Keratinocyte (primary cell): ENCODE results near the gene TBC1D12. TPM values are rescaled to one million over a fixed set of nuclear protein-coding genes. Genes with fewer than 3 reads are reported as not detected.
"Not testable (repeated sequence)": the region's sequence is repeated elsewhere in the genome, so short reads cannot be mapped to it uniquely, and the experiment has no call there.

Experiments
- DNase-seq: peaks from one replicate; pipeline ENCODE4 v3.0.0-alpha.2; 2011; ENCODE audit warnings: low read depth, missing footprints, low spot score
- FAIRE-seq: peaks from 2 replicates; lab custom pipeline; 2011; peaks lifted over from hg19 to GRCh38; lab: Jason Lieb, UNC
- H2AFZ ChIP-seq: 2 replicates; pipeline ENCODE4 v1.6.0; 2012; ENCODE audit warnings: low read length, control low read depth, inconsistent platforms; ENCODE audit not compliant: control insufficient read depth
- H3K27ac ChIP-seq: 2 replicates; pipeline ENCODE4 v1.5.1; 2011; ENCODE audit warnings: low read length; ENCODE audit not compliant: control insufficient read depth, insufficient read depth
- H3K27me3 ChIP-seq: 3 replicates; pipeline ENCODE4 v1.6.0; 2011; ENCODE audit warnings: low read length; ENCODE audit not compliant: control insufficient read depth, insufficient read depth; ENCODE audit errors: extremely low read depth
- H3K36me3 ChIP-seq, 2 experiments: 2 replicates in 1 of 2; 3 replicates in 1 of 2; pipeline ENCODE4 v1.5.1; 2011; ENCODE audit warnings: low read length in 2 of 2, mild to moderate bottlenecking in 1 of 2; ENCODE audit not compliant: control insufficient read depth in 2 of 2, insufficient read depth in 2 of 2; ENCODE audit errors: extremely low read depth in 1 of 2
- H3K4me1 ChIP-seq: 3 replicates; pipeline ENCODE4 v1.5.1; 2011; ENCODE audit warnings: low read length; ENCODE audit not compliant: control insufficient read depth, insufficient read depth; ENCODE audit errors: extremely low read depth
- H3K4me2 ChIP-seq: 3 replicates; pipeline ENCODE4 v1.6.0; 2011; ENCODE audit warnings: low read depth, low read length; ENCODE audit not compliant: control insufficient read depth, insufficient read depth; ENCODE audit errors: extremely low read depth
- H3K4me3 ChIP-seq, 3 experiments: fragments of 200-600 bp in 1 of 3; sonication (generic) in 1 of 3; 2 replicates in 2 of 3; 3 replicates in 1 of 3; pipeline ENCODE4 v1.5.1; 2011 to 2016; ENCODE audit warnings: low read length in 3 of 3, mild to moderate bottlenecking in 3 of 3, control low read depth in 2 of 3, inconsistent platforms in 1 of 3, low read depth in 1 of 3, mixed read lengths in 1 of 3, mixed run types in 1 of 3, moderate library complexity in 1 of 3; ENCODE audit not compliant: control insufficient read depth in 2 of 3, insufficient read depth in 2 of 3; ENCODE audit errors: extremely low read depth in 1 of 3
- H3K79me2 ChIP-seq: 2 replicates; pipeline ENCODE4 v1.6.0; 2012; ENCODE audit warnings: low read length; ENCODE audit not compliant: control insufficient read depth, insufficient read depth
- H3K9ac ChIP-seq: 3 replicates; pipeline ENCODE4 v1.6.0; 2011; ENCODE audit warnings: low read length; ENCODE audit not compliant: control insufficient read depth, insufficient read depth; ENCODE audit errors: extremely low read depth
- H3K9me1 ChIP-seq: 3 replicates; pipeline ENCODE4 v1.6.0; 2011; ENCODE audit warnings: low read length; ENCODE audit not compliant: control insufficient read depth, insufficient read depth; ENCODE audit errors: extremely low read depth
- H3K9me3 ChIP-seq: 2 replicates; pipeline ENCODE4 v1.5.1; 2012; ENCODE audit warnings: low read depth, low read length; ENCODE audit not compliant: control insufficient read depth
- H4K20me1 ChIP-seq: 3 replicates; pipeline ENCODE4 v1.6.0; 2011; ENCODE audit warnings: low read length; ENCODE audit not compliant: control insufficient read depth, insufficient read depth; ENCODE audit errors: extremely low read depth
- CTCF ChIP-seq, 3 experiments: IDR thresholded peaks in 1 of 3; conservative IDR thresholded peaks in 1 of 3; optimal IDR thresholded peaks in 1 of 3; 2 replicates in 2 of 3; 3 replicates in 1 of 3; pipeline versions ENCODE3 to v1.5.1; 2011; ENCODE audit warnings: low read length in 3 of 3, mild to moderate bottlenecking in 3 of 3, moderate library complexity in 2 of 3, control low read depth in 1 of 3, inconsistent platforms in 1 of 3; ENCODE audit not compliant: insufficient read depth in 2 of 3; ENCODE audit errors: extremely low read depth in 1 of 3
- EZH2 ChIP-seq: IDR thresholded peaks from one replicate; pipeline ENCODE4 v1.6.1; 2012; ENCODE audit warnings: inconsistent platforms, mild to moderate bottlenecking, low read length, moderate library complexity
- dilution Hi-C: fragments of 300-500 bp; cut with MboI; formaldehyde crosslinking; loops from one replicate; pipeline ENCODE4 v1.7.0; 2020; ENCODE audit warnings: low sequenced_read_pairs; ENCODE audit not compliant: extremely low pct_ligation_motif_present
- polyA plus RNA-seq, 5 experiments: library from polyadenylated mRNA; depleted of rRNA in 3 of 5; stranded (reverse) in 3 of 5; stranded (forward) in 1 of 5; unstranded in 1 of 5; fragments of >200 nt; gene quantifications; 1 replicate in 1 of 5; 2 replicates in 3 of 5; 3 replicates in 1 of 5; pipeline versions ENCODE4 v1.2.1 to v1.2.3, GENCODE V29; 2011 to 2012; ENCODE audit warnings: missing spikeins in 2 of 5, low read depth in 1 of 5, low replicate concordance in 1 of 5

The TBC1D12 gene
- polyA plus RNA-seq, 1 donor (not counting 4 experiments of a cell fraction or from before 2014, with no cell fraction given), result 7.0 TPM

- Histone ChIP-seq H3K4me1 (no peaks in the 10 kb centered on the region), H3K9me3 (no peaks in the 10 kb centered on the region), H3K79me2 (no peaks in the 10 kb centered on the region), H3K4me2 (no peak overlapping the region), H3K36me3 (no peaks in the 10 kb centered on the region), H4K20me1 (no peaks in the 10 kb centered on the region), H3K27ac (no peak overlapping the region), H3K27me3 (no peaks in the 10 kb centered on the region), H3K9ac (no peak overlapping the region), H3K9me1 (no peaks in the 10 kb centered on the region), H3K4me3 (no peak overlapping the region), H2AFZ (no peak overlapping the region)
- no peak for FAIRE-seq
- no peak for DNase-seq
- dilution Hi-C loops, result no loop called here
- no peak for TF ChIP-seq EZH2
- no peak for TF ChIP-seq CTCF (optimal IDR thresholded peaks at IDR 0.05 in 1 of 3, IDR thresholded peaks at IDR 0.05 in 1 of 3, conservative IDR thresholded peaks at IDR 0.05 in 1 of 3; ENCODE audit: extremely low read depth in 1 of 3, insufficient read depth in 2 of 3, low read length in 3 of 3)
Observed at GRCh38 chr10:94524146-94524545, 121.8 kb downstream of the TBC1D12 start.

GRCh38 chr10:94524711-94525110 is 122.4 kb downstream of the TBC1D12 start:
- Histone ChIP-seq H3K4me3 (no peak overlapping the region), H3K27me3 (no peaks in the 10 kb centered on the region), H3K9me1 (no peaks in the 10 kb centered on the region), H3K27ac (no peak overlapping the region), H3K79me2 (no peaks in the 10 kb centered on the region), H3K36me3 (no peaks in the 10 kb centered on the region), H3K4me2 (no peak overlapping the region), H3K9me3 (no peaks in the 10 kb centered on the region), H3K9ac (no peak overlapping the region), H4K20me1 (no peaks in the 10 kb centered on the region), H2AFZ (no peak overlapping the region), H3K4me1 (no peaks in the 10 kb centered on the region)
- TF ChIP-seq EZH2 (no peak), CTCF (optimal IDR thresholded peaks at IDR 0.05 in 1 of 3, IDR thresholded peaks at IDR 0.05 in 1 of 3, conservative IDR thresholded peaks at IDR 0.05 in 1 of 3; ENCODE audit: extremely low read depth in 1 of 3, insufficient read depth in 2 of 3, low read length in 3 of 3) (no peak)
- dilution Hi-C loops, result no loop called here
- DNase-seq (no peak), FAIRE-seq (no peak)

GRCh38 chr10:94531550-94531949 is 129.2 kb downstream of the TBC1D12 start:
- H4K20me1 ChIP-seq, H3K9me3 ChIP-seq, H3K9me1 ChIP-seq, H2AFZ ChIP-seq, H3K79me2 ChIP-seq, FAIRE-seq, H3K9ac ChIP-seq, H3K27me3 ChIP-seq, H3K4me3 ChIP-seq, H3K4me2 ChIP-seq, dilution Hi-C loops, H3K36me3 ChIP-seq, DNase-seq, H3K4me1 ChIP-seq, H3K27ac ChIP-seq: not testable (repeated sequence)
